Measurements from ENCODE around the gene SERPINA5.
"Not testable (repeated sequence)": the region's sequence is repeated elsewhere in the genome, so short reads cannot be mapped to it uniquely, and the experiment has no call there.

The SERPINA5 gene

GRCh38 chr14:94628578-94628977 lies 47.4 kb downstream of the SERPINA5 start:
- no peak for ATAC-seq

- ATAC-seq: no peak
Measured at GRCh38 chr14:94630396-94630795, 49.2 kb downstream of the SERPINA5 start.

- no peak for ATAC-seq
Measured at GRCh38 chr14:94631050-94631449, 49.8 kb downstream of the SERPINA5 start.

GRCh38 chr14:94631536-94632304 lies 50.5 kb downstream of the SERPINA5 start:
- ATAC-seq: no peak

- no peak for ATAC-seq
Measured at GRCh38 chr14:94632305-94632590, 51.0 kb downstream of the SERPINA5 start.

GRCh38 chr14:94633121-94633520 lies 51.9 kb downstream of the SERPINA5 start:
- no peak for ATAC-seq

- ATAC-seq: no peak
Measured at GRCh38 chr14:94635154-94635553, 53.9 kb downstream of the SERPINA5 start.

- no peak for ATAC-seq
Measured at GRCh38 chr14:94636744-94637412, 55.7 kb downstream of the SERPINA5 start.

GRCh38 chr14:94637814-94638213 lies 56.6 kb downstream of the SERPINA5 start:
- not testable (repeated sequence) for ATAC-seq

- no peak for ATAC-seq
Measured at GRCh38 chr14:94638339-94638738, 57.1 kb downstream of the SERPINA5 start.

- no peak for ATAC-seq
Measured at GRCh38 chr14:94638961-94639817, 58.0 kb downstream of the SERPINA5 start.

- no peak for ATAC-seq
Measured at GRCh38 chr14:94640721-94641631, 59.8 kb downstream of the SERPINA5 start.

- ATAC-seq: no peak
Measured at GRCh38 chr14:94641632-94641955, 60.4 kb downstream of the SERPINA5 start.

Data from activated CD4-positive, CD25-positive, alpha-beta regulatory T cell treated with anti-CD3 and anti-CD28 coated beads, Interleukin-2, amount 50 U/mL, for 24 hours (primary cell).